Lower lobe of right lung (tissue), 2 donors: Measurements from ENCODE around the gene NMRK2. TPM values are rescaled to one million over a fixed set of nuclear protein-coding genes. Genes with fewer than 3 reads are reported as not detected.

Experiments used
- ATAC-seq, 2 donors: fragments of 200-7000 bp; cut with Tn5 transposase; one replicate each; pipeline ENCODE4 v1.9.1; 2020 to 2022; ENCODE audit warnings: mild to moderate bottlenecking in 2 of 2, moderate library complexity in 2 of 2
- DNase-seq: peaks from one replicate; pipeline ENCODE4 v3.0.0-alpha.2; 2020
- H3K27ac ChIP-seq: fragments of 200-600 bp; one replicate; pipeline ENCODE4 v1.8.0; 2022
- H3K27me3 ChIP-seq: fragments of 200-600 bp; one replicate; pipeline ENCODE4 v1.8.0; 2022; ENCODE audit warnings: low read depth
- H3K36me3 ChIP-seq: fragments of 200-600 bp; one replicate; pipeline ENCODE4 v1.8.0; 2022; ENCODE audit warnings: mild to moderate bottlenecking
- H3K4me1 ChIP-seq: fragments of 200-600 bp; one replicate; pipeline ENCODE4 v1.8.0; 2022
- H3K4me3 ChIP-seq: fragments of 200-600 bp; one replicate; pipeline ENCODE4 v1.8.0; 2022; ENCODE audit warnings: mild to moderate bottlenecking
- H3K9me3 ChIP-seq: fragments of 200-600 bp; one replicate; pipeline ENCODE4 v1.8.0; 2022
- intact Hi-C: fragments of 100-400 bp; cut with DNase I; formaldehyde crosslinking; loops from one replicate; pipeline ENCODE4 v1.11.0; 2022
- total RNA-seq: library from RNA; stranded (reverse); fragmentation: NEBNext Ultra II Directional; extraction: Animal tissue kit (Norgen Biotek cat#: 25700); gene quantifications from one replicate; pipeline ENCODE4 v1.2.1, GENCODE V29; 2021
- TF ChIP-seq, protein P1 (sequence below): fragments of 200-600 bp; IDR thresholded peaks from one replicate; pipeline ENCODE4 v1.8.0; 2022; ENCODE audit warnings: antibody characterized with exemption, mild to moderate bottlenecking
- donor health status: DM: no; HTN: yes; CAD: no; lungs with severe emphysema.

Gene NMRK2
- total RNA-seq, 1 donor from 2014 or later, result not detected

DNA sequence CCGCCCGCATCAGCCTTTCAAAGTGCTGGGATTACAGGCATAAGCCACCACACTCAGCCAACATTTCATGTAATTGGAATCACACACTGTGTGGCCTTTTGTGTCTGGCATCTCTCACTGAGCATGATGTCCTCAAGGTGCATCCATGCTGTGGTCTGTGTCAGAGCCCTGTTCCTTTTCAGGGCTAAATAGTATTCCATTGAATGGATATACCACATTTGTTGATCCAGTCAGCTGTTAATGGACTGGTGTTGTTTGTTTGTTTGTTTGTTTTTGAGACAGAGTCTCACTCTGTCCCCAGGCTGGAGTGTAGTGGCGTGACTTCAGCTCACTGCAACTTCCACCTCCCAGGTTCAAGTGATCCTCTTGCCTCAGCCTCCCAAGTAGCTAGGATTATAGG is 34.4 kb upstream of the NMRK2 start:
- Histone ChIP-seq H3K27ac (no peak overlapping the region), H3K27me3 (peaks cover 3% of the 10 kb centered on the region), H3K4me1 (no peaks in the 10 kb centered on the region), H3K9me3 (peaks cover 8% of the 10 kb centered on the region), H3K4me3 (no peak overlapping the region), H3K36me3 (no peaks in the 10 kb centered on the region)
- ATAC-seq (no peak), DNase-seq (no peak)
- TF ChIP-seq, protein P1, sequence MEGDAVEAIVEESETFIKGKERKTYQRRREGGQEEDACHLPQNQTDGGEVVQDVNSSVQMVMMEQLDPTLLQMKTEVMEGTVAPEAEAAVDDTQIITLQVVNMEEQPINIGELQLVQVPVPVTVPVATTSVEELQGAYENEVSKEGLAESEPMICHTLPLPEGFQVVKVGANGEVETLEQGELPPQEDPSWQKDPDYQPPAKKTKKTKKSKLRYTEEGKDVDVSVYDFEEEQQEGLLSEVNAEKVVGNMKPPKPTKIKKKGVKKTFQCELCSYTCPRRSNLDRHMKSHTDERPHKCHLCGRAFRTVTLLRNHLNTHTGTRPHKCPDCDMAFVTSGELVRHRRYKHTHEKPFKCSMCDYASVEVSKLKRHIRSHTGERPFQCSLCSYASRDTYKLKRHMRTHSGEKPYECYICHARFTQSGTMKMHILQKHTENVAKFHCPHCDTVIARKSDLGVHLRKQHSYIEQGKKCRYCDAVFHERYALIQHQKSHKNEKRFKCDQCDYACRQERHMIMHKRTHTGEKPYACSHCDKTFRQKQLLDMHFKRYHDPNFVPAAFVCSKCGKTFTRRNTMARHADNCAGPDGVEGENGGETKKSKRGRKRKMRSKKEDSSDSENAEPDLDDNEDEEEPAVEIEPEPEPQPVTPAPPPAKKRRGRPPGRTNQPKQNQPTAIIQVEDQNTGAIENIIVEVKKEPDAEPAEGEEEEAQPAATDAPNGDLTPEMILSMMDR, result no peak
- intact Hi-C loops, result no loop called here

DNA sequence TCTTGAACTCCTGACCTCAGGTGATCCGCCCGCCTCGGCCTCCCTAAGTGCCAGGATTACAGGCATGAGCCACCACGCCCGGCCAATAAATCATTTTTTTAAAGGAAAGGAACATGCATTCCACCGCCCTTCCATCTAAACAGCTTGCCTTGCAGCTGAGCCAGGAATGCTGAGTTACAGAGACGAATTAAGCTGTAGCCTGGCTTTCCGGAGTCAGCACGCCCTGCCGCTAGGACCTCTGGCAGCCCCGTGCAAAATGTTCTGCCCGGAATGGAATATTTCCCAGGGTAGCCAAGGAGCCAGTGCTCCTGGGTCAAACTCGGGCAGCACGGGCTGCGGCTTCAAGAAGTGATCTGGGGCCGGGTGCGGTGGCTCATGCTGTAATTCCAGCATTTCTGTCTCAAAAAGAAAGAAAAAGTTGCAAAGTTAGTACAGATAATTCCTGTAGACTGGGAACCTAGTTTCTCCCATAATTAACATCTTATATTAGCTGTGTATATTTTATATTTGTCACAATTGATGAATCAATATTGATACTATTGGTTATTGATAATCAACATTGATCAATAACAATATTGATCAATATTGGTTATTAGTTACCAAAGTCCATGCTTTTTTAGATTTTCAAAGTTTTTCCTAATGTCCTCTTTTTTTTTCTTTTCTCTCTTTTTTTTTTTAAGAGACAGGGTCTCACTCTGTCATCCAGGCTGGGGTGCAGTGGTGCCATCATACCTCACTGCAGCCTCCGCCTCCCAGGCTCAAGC is 33.2 kb upstream of the NMRK2 start:
- DNase-seq (no peak), ATAC-seq (no peak)
- Histone ChIP-seq H3K9me3 (peaks cover 8% of the 10 kb centered on the region), H3K27ac (no peak overlapping the region), H3K4me3 (no peak overlapping the region), H3K4me1 (no peaks in the 10 kb centered on the region), H3K36me3 (no peaks in the 10 kb centered on the region), H3K27me3 (peaks cover 3% of the 10 kb centered on the region)
- intact Hi-C loops, result no loop called here
- TF ChIP-seq, protein P1, result no peak

DNA sequence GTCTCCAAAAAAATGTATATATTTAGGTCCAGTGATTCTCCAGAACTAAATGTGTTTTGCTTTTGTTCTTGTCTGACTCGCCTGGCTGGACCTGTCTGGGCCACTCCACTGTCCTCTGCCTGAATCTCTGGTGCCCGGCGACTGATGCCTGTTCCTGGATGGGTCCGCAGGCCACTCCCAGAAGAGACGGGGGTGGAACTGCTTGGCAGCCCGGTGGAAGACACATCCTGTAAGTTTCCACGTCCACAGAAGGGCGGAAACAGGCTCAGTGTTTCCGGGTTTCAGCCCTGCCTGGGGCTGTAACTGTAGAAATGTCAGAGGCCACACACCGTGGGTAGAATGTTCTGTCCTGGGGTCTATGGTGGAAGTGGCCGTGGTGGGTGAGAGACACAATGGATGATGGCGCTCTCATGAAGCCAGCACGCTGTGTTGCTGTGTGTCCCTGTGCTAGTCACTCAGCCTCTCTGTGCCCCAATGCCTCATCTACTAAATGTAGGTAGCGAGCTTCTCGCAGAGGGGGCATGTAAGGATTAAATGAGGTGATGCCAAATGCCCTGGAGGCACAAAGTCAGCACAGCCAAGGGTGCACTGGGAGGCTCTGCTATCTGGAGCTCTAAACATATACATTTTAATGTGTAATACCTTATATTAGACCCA is 30.4 kb upstream of the NMRK2 start:
- H3K4me3 ChIP-seq, result no peak overlapping the region
- H3K36me3 ChIP-seq, result no peaks in the 10 kb centered on the region
- no peak for ATAC-seq
- peaks cover 8% of the 10 kb centered on the region for H3K9me3 ChIP-seq
- no peaks in the 10 kb centered on the region for H3K4me1 ChIP-seq
- TF ChIP-seq, protein P1, result no peak
- peaks cover 3% of the 10 kb centered on the region for H3K27me3 ChIP-seq
- no peak overlapping the region for H3K27ac ChIP-seq
- intact Hi-C loops, result no loop called here
- no peak for DNase-seq

DNA sequence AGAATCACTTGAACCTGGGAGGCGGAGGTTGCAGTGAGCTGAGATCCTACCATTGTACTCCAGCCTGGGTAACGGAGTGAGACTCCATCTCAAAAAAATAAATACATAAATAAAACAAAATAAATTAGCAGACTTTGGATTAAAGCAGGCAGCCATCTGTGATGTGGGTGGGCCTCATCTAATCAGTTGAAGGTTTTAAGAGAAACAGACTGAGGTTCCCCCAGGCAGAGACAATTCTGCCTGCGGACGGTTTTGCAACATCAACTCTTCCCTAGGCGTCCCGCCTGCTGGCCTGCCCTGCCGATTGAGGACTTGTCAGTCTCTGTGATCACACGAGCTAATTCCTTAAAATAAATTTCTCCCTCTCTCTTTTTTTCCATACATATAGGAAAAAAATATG is 28.6 kb upstream of the NMRK2 start:
- TF ChIP-seq, protein P1, result no peak
- Histone ChIP-seq H3K4me1 (no peaks in the 10 kb centered on the region), H3K27ac (no peak overlapping the region), H3K36me3 (no peaks in the 10 kb centered on the region), H3K27me3 (peaks cover 3% of the 10 kb centered on the region), H3K4me3 (no peak overlapping the region), H3K9me3 (no peaks in the 10 kb centered on the region)
- no peak for DNase-seq
- intact Hi-C loops, result no loop called here
- ATAC-seq, result no peak

DNA sequence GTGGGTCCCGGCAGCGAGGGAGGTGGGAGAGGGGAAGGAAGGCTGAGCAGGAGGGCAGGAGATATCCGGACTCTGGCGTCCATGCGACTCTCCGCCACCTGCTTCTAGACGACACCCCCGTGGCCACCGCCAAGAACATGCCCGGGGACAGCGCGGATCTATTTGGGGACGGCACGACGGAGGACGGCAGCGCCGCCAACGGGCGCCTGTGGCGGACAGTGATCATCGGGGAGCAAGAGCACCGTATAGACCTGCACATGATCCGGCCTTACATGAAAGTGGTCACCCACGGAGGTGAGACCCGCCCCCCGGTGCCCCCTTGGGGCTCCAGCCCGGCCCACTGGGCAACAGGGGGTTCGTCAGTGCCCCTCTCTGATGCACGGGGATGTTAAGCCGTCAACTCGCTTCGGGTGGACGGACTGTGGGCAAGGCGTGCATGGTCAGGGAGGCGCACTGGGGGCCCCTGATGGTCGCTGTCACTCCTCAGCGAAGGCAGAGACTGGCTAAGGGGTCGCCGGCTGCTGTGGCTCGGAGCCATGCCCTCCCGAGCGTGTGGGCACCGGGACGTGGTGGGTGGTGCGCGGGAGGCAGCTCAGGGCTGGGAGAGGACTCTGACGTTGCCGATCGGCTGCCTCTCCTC is 25.1 kb upstream of the NMRK2 start:
- Histone ChIP-seq H3K27ac (no peak overlapping the region), H3K27me3 (peaks cover under 1% of the 10 kb centered on the region), H3K36me3 (no peaks in the 10 kb centered on the region), H3K4me1 (no peaks in the 10 kb centered on the region), H3K4me3 (no peak overlapping the region), H3K9me3 (peaks cover 6% of the 10 kb centered on the region)
- DNase-seq, result no peak
- intact Hi-C loops, result no loop called here
- TF ChIP-seq, protein P1, result no peak
- no peak for ATAC-seq
